AG04450 (cell line): ENCODE data around the gene ALG12. TPM values are rescaled to one million over a fixed set of nuclear protein-coding genes. Genes with fewer than 3 reads are reported as not detected.

Experiments used
- CTCF ChIA-PET: fragments of 300-600, 350-600 bp; formaldehyde crosslinking; extraction: SDS; loops from one replicate; lab custom pipeline; 2022; ENCODE audit warnings: antibody characterized with exemption, inconsistent platforms; lab: Charles Lee
- POLR2A ChIA-PET: fragments of 350-600 bp; formaldehyde crosslinking; extraction: SDS; loops from one replicate; lab custom pipeline; 2021; ENCODE audit warnings: antibody characterized with exemption, inconsistent platforms; lab: Yijun Ruan, JAX
- DNase-seq: peaks from one replicate; pipeline ENCODE4 v3.0.0-alpha.2; 2011; ENCODE audit warnings: low read depth, low spot score
- H3K27ac ChIP-seq: one replicate; pipeline ENCODE4 v1.5.1; 2012; ENCODE audit warnings: low read depth, low read length, control low read depth
- H3K27me3 ChIP-seq: one replicate; pipeline ENCODE4 v1.6.0; 2012; ENCODE audit warnings: low read length; ENCODE audit not compliant: control insufficient read depth, insufficient read depth
- H3K4me3 ChIP-seq: 2 replicates; pipeline ENCODE4 v1.5.1; 2011; ENCODE audit warnings: mild to moderate bottlenecking, low read depth, low read length, control low read depth
- H3K9me3 ChIP-seq: 2 replicates; pipeline ENCODE4 v1.5.1; 2012; ENCODE audit warnings: low read length; ENCODE audit not compliant: control insufficient read depth, insufficient read depth
- CTCF ChIP-seq: IDR thresholded peaks from 2 replicates; pipeline ENCODE4 v1.5.1; 2011; ENCODE audit warnings: low read depth, low read length, control low read depth, inconsistent platforms
- polyA plus RNA-seq: library from polyadenylated mRNA; depleted of rRNA; stranded (reverse); fragments of >200 nt; gene quantifications from 2 replicates; pipeline ENCODE4 v1.2.3, GENCODE V29; 2011

ALG12 gene
- polyA plus RNA-seq, 1 experiment = 5.6 TPM

- CTCF ChIA-PET = no interaction called here
- no peak overlapping the region for H3K4me3 ChIP-seq
Observed at GRCh38 chr22:49873228-49873940, 44.9 kb downstream of the ALG12 start.

GRCh38 chr22:49872347-49872746 lies 45.9 kb downstream of the ALG12 start:
- Histone ChIP-seq H3K9me3 (peaks cover 20% of the 10 kb centered on the region), H3K27me3 (no peaks in the 10 kb centered on the region), H3K27ac (no peak overlapping the region), H3K4me3 (no peak overlapping the region)
- TF ChIP-seq CTCF = no peak
- no peak for DNase-seq
- ChIA-PET CTCF (no interaction called here), POLR2A (interaction anchor here (0.6 kb wide), 1 partner anchor 80 kb away, joined by 3 read pairs; no protein-coding TSS in a partner anchor)

More at GRCh38 chr22:49873228-49873940, 44.9 kb downstream of the ALG12 start:
- no peak for TF ChIP-seq CTCF
- POLR2A ChIA-PET = interaction anchor here (0.6 kb wide), 1 partner anchor 81 kb away, joined by 3 read pairs; no protein-coding TSS in a partner anchor
- H3K27me3 ChIP-seq = no peaks in the 10 kb centered on the region
- H3K27ac ChIP-seq = no peak overlapping the region
- no peak for DNase-seq
- H3K9me3 ChIP-seq = peaks cover 15% of the 10 kb centered on the region

- ChIA-PET POLR2A (no interaction called here), CTCF (no interaction called here)
- no peak for TF ChIP-seq CTCF
- Histone ChIP-seq H3K27me3 (no peaks in the 10 kb centered on the region), H3K9me3 (peaks cover 26% of the 10 kb centered on the region), H3K27ac (no peak overlapping the region), H3K4me3 (no peak overlapping the region)
- no peak for DNase-seq
Observed at GRCh38 chr22:49871482-49871881, 46.8 kb downstream of the ALG12 start.

GRCh38 chr22:49869845-49870712 lies 48.2 kb downstream of the ALG12 start:
- CTCF ChIA-PET = no interaction called here

More at GRCh38 chr22:49869845-49870712, 48.2 kb downstream of the ALG12 start:
- H3K4me3 ChIP-seq = no peak overlapping the region
- H3K9me3 ChIP-seq = peaks cover 35% of the 10 kb centered on the region
- POLR2A ChIA-PET = interaction anchor here (0.5 to 0.7 kb wide), 2 partner anchors 11 to 44 kb away, joined by 3 to 5 read pairs; no protein-coding TSS in a partner anchor
- H3K27ac ChIP-seq = no peak overlapping the region
- no peak for DNase-seq
- no peak for TF ChIP-seq CTCF
- no peaks in the 10 kb centered on the region for H3K27me3 ChIP-seq
